ENCODE data around the gene GIN1.

GRCh38 chr5:103110403-103110802 is 9.5 kb downstream of the GIN1 start:
- TF ChIP-seq CTCF (IDR thresholded peaks at IDR 0.05; ENCODE audit: poor library complexity, severe bottlenecking) (no peak), REST (IDR thresholded peaks at IDR 0.05; ENCODE audit: borderline replicate concordance) (no peak), POLR2AphosphoS5 (IDR thresholded peaks at IDR 0.05) (no peak), EZH2 (IDR thresholded peaks at IDR 0.05; ENCODE audit: borderline replicate concordance, insufficient read depth, low read length, poor library complexity, severe bottlenecking) (no peak), EP300 (conservative IDR thresholded peaks at IDR 0.05; ENCODE audit: poor library complexity, severe bottlenecking) (no peak), TAF1 (IDR thresholded peaks at IDR 0.05; ENCODE audit: low read depth) (no peak)
